ENCODE data around the gene ADAM19.

The ADAM19 gene

DNA sequence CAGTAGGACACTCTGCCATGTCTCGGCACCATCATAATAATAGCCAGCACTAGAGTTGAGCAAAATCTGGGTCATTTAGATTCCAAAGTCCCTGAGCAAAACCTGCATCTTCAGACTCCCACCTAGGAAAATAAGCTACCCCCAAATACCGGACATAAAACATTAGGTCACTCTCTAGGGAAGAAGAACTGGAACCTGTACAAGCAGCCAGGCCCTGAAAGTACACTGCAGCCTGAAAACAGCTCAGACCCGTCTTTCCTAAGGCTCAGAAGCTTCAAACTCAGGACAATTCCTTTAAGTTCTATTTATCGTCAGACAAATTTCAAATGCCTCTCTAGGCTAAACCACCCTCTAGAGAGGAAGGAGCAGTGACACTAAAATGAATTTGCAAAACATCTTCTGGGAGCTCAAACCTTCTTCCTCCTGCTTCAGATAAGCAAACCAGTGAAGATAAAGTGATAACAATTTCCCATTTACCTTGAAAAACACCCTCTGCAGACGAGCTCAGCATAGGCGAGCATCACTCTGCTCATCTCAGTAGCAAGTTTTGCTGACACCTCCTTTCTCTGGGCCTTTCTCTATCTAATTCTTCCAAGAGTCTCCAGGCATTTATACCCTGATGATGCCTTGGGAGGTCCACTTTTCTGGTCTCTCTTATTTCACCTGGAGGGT is 34.0 kb downstream of the ADAM19 start:
- DNase-seq = no peak

DNA sequence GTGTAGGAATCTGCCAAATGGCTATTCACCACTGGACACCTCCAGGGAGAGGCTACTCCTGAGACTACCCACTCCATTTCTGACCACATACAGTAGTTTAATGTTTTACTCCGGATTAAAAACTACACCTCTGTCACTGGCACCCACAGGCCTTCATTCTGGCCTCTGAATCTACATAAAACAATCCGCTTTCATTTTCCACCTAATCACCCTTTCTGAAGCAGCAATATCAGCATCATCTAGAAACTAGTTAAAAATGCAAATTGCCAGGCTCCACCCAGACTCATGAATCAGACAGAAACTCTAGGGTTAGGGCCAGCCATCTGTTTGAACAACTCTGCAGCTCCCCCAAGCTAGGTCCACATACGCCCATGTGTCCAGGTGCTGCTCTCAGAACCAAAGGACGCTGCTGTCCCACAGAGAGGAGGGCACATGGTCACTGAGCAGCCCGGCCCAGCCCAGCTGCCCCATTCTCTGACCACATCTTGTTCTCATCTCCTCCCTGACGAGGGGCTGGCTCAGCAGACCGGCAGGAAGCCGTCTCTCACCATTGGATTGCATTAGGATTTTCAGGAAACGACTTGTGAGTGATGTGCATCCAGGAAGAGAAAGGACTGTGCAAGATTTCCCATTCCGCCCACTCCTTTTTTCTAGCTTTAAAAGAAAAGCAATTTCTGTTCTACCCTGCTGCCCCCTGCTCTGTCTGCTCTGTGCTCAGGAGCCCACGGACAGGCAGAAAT is 34.7 kb downstream of the ADAM19 start:
- DNase-seq = no peak

DNA sequence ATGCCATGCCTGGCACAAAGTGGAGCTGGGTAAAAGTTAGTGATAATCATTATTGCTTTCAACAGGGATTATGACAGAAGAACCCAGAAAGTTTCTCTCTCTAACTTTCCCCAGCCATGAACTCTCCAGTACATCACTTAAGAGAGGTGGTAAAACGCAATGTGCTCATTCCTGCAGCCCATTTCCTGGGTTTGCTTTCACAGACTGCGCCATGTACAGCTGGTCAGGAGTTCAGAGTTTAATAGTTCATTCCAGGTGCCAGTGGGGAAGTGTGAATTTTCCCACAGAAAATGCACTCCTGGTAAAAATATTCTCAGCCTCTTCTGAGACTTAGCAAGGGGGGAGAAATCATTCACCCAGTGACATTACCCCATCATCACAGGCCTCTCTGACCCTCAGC is 35.5 kb downstream of the ADAM19 start:
- DNase-seq = no peak

DNA sequence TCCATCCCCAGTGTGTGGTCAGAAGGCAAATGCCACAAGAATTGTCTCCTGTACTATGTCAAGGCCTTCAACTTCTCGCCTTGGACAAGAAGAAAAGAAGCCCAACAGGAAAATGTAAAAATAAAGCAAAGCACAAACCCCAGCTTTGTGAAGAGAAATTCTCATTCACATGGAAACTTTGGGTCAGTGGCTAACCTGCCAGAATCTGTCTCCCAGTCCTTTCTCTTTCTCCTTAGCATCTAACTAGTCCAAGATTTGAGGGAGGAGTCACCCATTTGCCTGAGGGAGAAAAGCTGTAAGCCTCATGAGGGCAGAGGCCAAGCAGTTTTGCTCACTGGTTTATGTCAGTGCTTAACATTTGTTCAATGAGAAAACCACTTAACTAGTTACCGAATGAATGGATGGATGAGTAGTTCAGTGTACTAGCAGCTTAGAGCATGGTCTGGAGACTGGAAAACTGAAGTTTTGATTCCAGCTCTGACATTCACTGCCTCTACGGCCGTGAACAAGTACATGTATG is 36.0 kb downstream of the ADAM19 start:
- DNase-seq = no peak

DNA sequence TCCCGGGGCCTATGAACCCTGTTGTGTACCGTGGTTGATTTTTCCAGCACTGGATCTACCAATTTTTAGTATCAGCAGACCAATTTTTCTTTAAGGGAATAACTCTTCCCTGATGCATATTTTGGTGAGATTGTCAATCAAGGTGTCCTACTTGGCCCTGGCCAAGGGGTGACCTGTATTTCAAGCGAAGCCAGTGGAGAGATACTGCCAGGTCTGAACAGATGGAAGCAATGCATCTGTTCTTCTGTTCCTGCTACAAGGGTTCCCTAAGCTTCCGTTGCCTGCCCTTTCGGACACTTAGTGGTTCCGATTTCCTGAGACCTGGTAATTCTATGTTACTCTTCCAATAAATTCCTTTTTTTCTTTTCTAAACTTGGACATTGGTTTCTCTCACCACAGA is 37.3 kb downstream of the ADAM19 start:
- no peak for DNase-seq

DNA sequence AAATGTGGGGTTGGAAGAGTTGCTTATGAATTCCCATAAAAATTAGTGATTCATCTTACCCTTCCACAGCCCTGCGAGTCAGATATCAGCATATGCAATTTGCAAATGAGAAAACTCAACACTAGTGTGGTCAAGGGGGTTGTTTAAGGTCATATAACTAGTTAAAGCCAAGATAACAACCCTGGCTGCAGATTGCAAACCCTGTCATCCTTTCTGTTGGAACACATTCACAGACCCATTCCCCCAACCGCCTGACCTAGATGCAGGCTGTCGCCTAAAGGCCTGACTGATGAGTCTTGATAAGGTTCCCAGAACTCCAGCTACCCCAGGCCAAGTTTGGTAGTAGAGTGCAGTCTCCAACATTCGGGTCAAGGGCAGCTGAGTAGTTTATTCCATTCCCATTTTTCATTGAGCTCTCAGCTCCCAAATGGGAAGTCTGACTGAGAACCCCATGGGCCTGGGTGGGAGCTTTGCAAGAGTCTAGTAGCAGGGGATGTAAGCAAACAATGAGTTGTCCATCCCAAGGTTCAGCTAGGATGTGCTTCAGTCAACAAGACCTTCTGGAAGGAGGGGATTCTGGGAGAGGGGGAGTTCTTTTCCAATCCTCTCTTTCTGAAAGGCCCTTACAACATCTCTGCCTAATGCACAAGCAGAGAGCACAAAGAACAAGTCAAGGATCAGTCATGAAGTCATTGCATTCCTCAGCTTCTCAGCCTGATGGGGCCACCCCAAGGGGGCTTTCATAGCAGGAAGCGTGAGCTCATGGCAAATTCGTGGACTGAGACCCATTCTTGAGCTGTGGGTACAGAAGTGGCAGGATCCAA is 40.3 kb downstream of the ADAM19 start:
- DNase-seq = no peak

DNA sequence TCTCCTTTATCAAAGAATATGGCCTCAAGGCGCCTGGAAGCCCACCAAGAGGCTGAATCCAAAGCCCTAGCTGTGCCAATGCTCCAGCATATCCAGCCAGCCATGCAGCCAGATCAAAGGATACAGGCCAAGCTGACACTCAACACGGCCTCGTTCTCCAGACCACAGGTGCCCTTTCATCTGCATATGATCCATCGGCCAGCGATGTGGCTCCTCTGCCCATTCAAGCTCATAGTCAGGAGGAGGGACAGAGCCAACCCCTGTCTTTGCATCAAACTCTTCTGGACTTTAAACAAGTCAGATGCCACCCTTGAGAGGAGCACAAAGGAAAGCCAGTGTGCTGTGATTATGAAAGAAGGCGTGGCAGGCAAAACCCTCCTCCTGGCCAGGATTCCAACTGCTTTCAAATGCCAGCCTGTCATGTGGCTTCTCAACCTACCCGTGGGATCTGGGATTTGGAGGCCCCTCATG is 42.5 kb downstream of the ADAM19 start:
- DNase-seq = no peak

DNA sequence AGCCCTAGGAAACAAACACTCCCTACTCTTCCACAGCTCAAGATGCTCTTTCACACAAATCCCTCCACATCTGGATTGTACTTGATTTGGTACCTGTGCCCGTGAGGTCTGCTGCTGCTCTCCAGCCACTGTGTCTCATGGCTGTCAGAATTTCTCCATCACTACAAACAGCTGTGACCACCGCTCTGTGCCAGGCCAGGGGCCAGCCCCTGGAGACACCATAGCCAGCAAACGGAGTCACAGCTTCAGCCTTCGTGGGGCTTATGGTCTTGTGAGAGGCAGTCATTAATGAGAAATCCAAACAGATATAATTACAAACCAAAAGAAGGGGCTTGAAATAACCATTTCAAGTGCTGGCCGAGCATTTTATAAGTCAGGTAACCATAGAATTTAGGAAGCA is 43.6 kb downstream of the ADAM19 start:
- DNase-seq = no peak

DNA sequence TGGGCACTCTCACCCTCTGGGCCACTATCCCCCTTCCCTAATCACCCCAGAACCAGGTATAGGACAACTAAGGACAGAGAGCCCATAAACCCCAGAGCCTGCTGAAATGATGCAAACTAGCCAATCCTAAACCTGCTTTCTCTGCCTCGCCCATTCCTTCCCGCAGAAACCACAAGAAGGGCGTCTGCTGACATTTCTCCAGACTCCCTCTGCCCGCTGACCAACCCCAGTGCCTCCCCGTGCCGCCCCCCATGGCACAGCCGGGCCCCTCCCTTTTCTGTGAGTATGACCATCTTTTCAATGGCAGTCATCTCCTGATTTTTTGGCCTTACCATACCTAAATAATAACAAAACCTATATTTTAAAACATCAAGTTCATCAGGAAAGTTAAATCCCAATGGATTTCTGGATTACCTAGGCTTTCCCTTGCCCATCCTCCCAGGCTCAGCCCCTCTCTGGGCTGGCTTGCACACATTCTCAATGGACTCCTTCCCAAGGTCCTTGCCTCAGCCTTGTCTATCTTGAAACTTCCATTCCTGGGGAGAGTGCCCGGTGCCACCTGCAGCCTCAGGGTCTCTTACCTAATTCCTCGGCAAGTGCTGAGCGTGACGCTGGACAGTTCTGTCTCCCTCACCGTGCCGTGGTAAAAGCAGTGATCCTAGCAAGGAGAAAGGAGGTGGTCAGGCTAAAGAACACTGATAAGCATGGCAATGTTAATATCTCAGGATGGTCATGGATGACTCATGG is 45.2 kb downstream of the ADAM19 start:
- no peak for DNase-seq

DNA sequence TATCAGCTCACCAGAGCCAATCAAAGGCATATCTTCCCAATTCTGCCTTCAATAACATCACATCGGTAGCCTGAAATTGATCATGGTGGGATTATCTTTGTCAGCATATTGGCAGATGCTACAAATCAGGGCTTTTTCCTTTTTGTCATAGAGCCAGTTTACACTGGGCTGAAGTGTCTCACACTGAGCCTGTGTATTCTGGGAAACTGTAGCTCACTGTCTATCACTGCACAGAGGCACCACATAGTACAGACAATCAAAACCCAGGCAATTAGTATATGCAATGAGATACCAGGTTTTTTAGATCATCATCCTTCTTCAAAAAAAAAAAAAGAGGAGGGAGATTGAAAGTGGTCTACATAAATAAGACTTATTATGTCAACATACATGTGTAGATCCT is 46.6 kb downstream of the ADAM19 start:
- no peak for DNase-seq

DNA sequence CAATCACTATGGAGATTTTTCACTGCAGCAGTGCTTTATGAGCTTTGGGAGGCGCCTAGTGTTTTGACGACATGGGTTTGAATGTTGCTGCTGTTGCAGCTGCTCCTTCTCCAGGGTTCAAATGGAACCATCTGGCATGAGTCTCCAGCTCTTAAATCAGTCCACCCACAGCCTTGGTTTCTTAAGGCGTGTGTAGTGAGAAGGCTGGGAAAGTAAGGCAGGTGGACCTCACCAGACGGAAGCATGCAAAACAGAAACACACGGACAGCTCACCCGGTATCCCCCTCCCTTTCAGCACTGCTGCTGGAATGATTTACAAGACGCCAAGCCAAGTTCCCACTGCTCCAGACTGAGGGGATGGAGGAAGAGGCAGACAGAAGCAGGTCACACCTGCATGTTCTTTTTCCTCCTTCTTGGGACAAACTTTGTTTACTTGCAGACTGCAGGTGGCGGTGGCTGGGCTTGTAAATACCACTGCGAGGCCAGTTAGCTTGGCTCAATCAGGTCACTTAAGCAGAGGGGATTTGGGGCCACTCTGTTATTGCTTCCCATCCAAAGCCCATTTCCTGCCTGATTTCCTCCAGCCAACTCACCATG is 47.4 kb downstream of the ADAM19 start:
- DNase-seq = no peak

DNA sequence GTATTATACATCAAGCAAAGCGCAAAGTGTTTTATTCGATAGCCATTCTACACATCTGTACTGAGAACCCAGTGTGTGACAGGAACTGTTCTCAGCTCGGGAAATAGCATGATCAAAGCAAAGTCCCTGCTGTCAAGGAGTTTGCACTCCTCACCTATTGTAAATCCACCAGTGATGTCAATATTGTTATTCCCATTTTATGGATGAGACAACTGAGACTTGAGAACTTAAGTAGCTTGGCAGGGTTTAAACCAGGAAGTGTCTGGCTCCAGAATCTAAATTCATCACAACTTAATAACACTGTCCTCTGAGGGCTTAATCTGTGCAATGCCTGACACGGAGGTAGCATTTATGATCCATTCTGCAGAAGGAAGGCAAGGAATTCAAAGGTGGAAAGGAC is 50.7 kb downstream of the ADAM19 start:
- DNase-seq = no peak

DNA sequence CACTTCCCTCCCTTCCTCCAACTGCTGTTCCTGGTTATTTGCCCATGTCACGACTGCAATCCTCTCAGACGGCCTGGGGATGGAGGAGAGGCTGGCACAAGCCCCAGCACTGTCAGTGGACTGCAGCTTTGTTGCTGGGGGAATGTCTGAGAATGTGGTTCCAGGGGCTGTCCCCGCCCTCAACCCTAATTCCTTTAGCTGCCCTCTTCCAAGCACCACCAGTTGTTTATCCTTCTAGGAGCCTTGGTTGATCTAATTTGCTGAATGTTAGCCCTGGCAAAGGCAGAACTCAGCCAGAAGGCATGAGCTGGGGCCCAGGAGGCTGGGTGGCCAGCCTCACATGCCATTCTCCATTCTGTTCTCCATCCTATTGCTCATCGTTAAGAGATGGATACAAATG is 51.6 kb downstream of the ADAM19 start:
- no peak for DNase-seq

DNA sequence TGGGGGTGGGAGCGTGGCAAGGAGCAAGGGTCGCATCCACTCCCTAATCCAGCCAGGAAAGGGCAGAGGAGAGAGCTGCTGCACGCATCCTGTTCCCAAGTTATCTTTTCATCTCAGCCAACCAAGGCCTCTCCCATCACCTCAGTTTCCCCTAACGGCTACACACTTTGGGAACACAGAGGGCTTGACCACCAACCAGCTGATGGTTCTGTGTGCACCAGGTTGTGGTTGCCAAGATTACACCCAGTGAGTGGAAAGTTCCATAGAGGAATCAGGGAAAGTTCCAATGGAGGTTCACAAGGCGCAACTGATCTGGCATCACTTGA is 53.9 kb downstream of the ADAM19 start:
- no peak for DNase-seq

DNA sequence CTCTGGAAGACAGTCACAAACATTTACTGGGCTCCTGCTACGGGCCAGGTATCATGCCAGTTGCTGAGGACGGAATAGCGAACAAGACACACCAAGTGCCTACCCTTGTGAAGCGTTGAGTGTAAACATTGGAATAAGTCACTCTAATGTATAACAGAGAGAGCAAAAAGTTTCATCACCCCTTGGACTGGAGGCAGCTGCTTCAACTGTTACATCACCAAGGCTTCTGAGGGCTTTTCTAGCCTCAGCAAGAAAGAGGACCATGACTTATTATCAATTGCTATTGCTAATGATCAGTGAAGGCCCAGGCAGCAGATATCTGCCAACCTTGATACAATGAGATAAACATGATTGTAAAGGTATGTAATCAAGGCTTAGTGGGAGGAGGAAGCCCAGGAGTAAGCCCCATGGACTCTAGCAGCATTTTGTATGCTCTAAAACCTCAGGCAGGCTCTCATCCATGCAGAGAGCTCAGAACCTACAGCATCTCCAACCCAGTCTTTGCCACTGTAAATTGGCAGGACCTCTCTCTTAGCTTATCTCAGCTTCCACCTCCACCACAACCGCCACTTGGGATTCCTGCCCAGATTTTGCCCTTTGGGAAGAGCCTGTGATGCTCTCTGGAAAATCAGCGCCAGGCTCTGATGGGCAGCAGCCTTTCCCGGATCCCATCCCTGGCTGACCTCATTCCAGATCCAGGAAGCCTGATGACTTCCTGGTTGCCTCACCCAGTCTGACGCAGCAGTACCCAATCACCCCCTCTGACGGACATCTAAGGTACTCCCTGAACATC is 54.5 kb downstream of the ADAM19 start:
- peak; percentile 93 for DNase-seq

DNA sequence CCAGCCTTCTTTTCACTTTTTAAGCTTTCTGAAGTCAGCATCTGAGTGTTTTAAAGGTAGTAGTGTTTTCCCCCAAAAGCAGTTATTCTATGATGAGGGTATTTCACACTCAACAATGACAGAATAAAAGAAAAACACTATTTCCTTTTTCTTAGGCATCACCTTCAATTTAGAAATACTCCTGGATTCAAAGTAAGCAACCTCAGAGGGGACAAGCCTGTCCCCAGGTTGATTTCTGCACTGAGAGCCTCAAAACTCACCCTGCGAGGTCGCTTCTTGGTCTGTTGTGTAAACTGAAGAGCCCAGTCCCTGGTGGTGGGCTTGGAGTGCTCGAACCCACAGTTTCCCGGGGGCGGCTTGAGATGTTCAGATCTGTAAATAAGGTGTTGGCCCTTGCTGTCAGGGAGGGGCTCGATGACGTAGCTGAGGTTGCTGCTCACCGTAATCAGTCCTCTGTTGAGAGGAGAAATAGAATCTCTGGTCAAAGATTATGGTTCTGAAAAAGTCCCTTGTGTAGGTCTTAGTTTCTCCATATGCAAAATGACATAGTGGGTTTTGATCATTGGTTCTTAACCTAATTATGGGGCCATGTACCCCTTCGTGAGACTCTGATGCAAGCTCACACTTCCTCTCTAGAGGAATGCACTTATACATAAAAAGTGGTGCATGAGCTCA is 55.9 kb downstream of the ADAM19 start:
- DNase-seq = no peak

DNA sequence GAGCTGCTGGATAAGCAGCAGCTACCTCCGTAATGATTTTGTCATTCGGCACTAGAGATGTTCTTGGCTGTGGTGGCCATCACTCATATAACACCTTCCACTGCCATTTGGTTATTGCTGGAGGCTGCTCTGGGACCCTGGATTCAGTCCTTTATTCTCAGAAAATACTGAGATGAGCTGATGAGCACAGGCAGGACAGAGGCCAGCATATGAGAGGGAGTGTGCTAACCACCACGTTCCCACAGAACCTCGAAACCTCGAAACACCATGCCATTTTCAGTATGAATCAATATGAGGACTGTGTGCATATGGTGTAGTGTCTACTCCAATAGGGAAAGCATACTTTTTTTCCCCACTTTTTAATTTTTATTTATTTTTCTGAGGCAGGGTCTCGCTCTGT is 56.6 kb downstream of the ADAM19 start:
- no peak for DNase-seq

DNA sequence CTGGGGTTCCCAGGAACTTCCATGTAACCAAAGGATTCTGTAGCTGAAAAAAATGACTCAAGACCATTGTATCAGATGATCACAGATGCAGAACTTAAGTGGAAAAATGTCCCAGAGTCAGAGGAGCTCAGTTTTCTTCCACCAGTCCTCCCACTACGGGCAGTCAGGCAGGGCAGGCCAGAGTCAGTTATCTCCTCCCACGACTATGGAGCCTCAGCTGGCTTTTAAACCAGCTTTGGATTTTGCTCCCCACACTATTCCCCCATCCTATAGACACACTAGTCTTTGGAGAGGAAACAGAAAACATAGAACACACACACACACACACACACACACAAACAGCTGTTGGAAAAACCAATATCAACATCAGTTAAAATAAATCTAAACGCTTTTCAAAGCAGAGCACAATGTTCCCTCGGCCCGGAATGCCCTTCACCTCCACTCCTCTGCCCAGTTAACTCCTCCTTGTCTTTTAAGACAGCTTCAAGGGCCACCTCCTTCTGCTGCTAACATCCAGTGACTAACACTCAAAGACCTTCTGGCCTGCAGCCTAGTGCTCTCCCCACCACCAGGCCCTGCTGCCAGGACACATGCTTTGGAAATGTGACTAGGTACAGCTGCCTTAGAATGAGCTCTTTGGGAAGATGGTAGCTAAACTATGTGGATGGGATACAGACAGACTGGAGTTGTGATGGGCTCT is 58.8 kb downstream of the ADAM19 start:
- DNase-seq = peak; percentile 64

DNA sequence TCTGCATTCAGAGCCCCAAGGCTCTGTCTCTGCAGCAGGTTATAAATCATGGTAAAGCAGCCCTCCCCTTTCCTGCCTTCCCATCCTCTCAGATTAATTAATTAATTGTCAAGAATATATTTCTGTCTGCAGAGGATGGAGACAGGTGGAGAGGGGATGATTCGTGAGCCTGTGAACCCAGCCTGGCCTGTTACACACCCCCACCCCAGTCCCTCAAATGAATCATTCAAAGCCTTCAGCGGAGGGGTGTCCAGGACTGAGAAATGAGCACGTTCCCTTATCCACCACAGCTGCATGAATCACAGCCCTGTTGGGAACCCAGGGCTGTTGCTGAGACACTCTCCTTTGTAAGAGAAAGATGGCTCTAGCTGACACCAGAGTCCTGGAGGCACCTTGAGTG is 59.6 kb downstream of the ADAM19 start:
- DNase-seq = peak; percentile 90

DNA sequence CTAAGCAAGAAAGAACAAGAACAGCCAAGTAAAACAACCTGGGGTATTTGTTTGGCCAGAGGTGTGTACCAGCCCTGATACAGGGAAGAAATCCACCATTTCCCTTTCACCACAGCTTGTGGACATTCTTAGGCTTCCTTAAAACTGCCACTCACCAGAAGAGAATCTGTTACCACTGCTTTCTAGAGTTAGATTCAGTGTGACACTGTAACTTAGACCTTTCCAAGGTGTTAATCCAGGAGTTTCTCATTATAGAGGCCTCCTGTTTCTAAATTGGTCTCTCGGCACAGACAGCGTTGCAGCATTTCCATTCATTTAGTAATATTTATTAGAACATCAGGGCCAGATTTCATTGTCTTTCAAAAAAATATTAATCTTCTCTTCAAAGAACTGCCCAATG is 60.6 kb downstream of the ADAM19 start:
- no peak for DNase-seq

All from NCI-H226 (cell line).